Measurements from ENCODE around the gene ZNF385C. TPM values are rescaled to one million over a fixed set of nuclear protein-coding genes. Genes with fewer than 3 reads are reported as not detected.

Gene ZNF385C
- polyA plus RNA-seq, 2 of the 4 experiments (the other 2 are of a cell fraction): 0.13 to 0.61 TPM

- Histone ChIP-seq H3K4me1 (no peaks in the 10 kb centered on the region; the same call in 2 of the 3 replicates), H3K4me3 (no peak overlapping the region), H3K9me3 (no peaks in the 10 kb centered on the region), H3K27ac (no peak overlapping the region), H3K4me2 (no peak overlapping the region)
- no peak for DNase-seq (ENCODE audit: low read depth in 1 of 2, low spot score in 1 of 2)
- ChIA-PET CTCF (interaction anchor here (0.8 to 16.9 kb wide), 11 partner anchors 9 to 102 kb away, joined by 3 to 454 read pairs (median 13); partner anchors contain the start of genes DHX58, KAT2A, NKIRAS2 and ZNF385C), POLR2A (interaction anchor here (0.6 kb wide), 1 partner anchor 38 kb away, joined by 4 read pairs; no protein-coding TSS in a partner anchor)
- TF ChIP-seq RNF2 (IDR thresholded peaks at IDR 0.05; ENCODE audit: borderline replicate concordance, low read depth): no peak
- TF ChIP-seq RAD21 (conservative IDR thresholded peaks at IDR 0.05 in 1 of 2, IDR thresholded peaks at IDR 0.05 in 1 of 2): no peak
- TF ChIP-seq HOXA7 (CRISPR knock-in tag; IDR thresholded peaks at IDR 0.05): no peak
- TF ChIP-seq RARB (CRISPR knock-in tag; IDR thresholded peaks at IDR 0.05): no peak
- no peak for TF ChIP-seq NR3C1 (IDR thresholded peaks at IDR 0.05)
- TF ChIP-seq HES2 (IDR thresholded peaks at IDR 0.05): no peak
- no peak for TF ChIP-seq KDM5A (IDR thresholded peaks at IDR 0.05)
- no peak for TF ChIP-seq CBX2 (IDR thresholded peaks at IDR 0.05; ENCODE audit: borderline replicate concordance, low read depth)
- no peak for TF ChIP-seq ZFP36 (IDR thresholded peaks at IDR 0.05; ENCODE audit: borderline replicate concordance, partially characterized antibody)
- no peak for TF ChIP-seq BCL3 (IDR thresholded peaks at IDR 0.05)
- no peak for TF ChIP-seq POLR2AphosphoS2 (conservative IDR thresholded peaks at IDR 0.05; ENCODE audit: low read length)
- no peak for TF ChIP-seq MYC (IDR thresholded peaks at IDR 0.05; ENCODE audit: borderline replicate concordance, low read length)
- no peak for TF ChIP-seq HOXB5 (CRISPR knock-in tag; IDR thresholded peaks at IDR 0.05)
- no peak for TF ChIP-seq TP53 (CRISPR knock-in tag; IDR thresholded peaks at IDR 0.05)
- TF ChIP-seq JUN (IDR thresholded peaks at IDR 0.05): no peak
- TF ChIP-seq EHMT2 (IDR thresholded peaks at IDR 0.05; ENCODE audit: low read depth): no peak
- no peak for TF ChIP-seq HMGXB4 (CRISPR knock-in tag; IDR thresholded peaks at IDR 0.05; ENCODE audit: borderline replicate concordance)
- no peak for TF ChIP-seq ZC3H11A (IDR thresholded peaks at IDR 0.05)
- TF ChIP-seq NFE2L2 (conservative IDR thresholded peaks at IDR 0.05; ENCODE audit: low read length): no peak
- WGBS (ENCODE audit: missing lambda C conversion rate): 64% methylated on average over 2 of the region's 2 CpGs
- no peak for FAIRE-seq
- no peak for ATAC-seq
Observed at GRCh38 chr17:42065201-42065600, 33.1 kb downstream of the ZNF385C start.

- 71% methylated on average over 9 of the region's 14 CpGs for WGBS (ENCODE audit: missing lambda C conversion rate)
Observed at GRCh38 chr17:42062681-42063080, 35.6 kb downstream of the ZNF385C start.

More at GRCh38 chr17:42062681-42063080, 35.6 kb downstream of the ZNF385C start:
- DNase-seq (ENCODE audit: low read depth in 1 of 2, low spot score in 1 of 2) (no peak), FAIRE-seq (no peak), ATAC-seq (no peak)
- ChIA-PET POLR2A (no interaction called here), CTCF (interaction anchor here (0.6 to 16.9 kb wide), 5 partner anchors 9 to 99 kb away, joined by 3 to 454 read pairs (median 3); partner anchors contain the start of genes DHX58, KAT2A, NKIRAS2 and ZNF385C)
- no peak overlapping the region for H3K4me2 ChIP-seq
- no peaks in the 10 kb centered on the region for H3K9me3 ChIP-seq
- no peak overlapping the region for H3K27ac ChIP-seq
- TF ChIP-seq HES2 (IDR thresholded peaks at IDR 0.05) (no peak), POLR2A (IDR thresholded peaks at IDR 0.05; ENCODE audit: low read length) (no peak), BHLHE40 (IDR thresholded peaks at IDR 0.05; ENCODE audit: low read depth, low read length) (no peak), ESRRA (IDR thresholded peaks at IDR 0.05; ENCODE audit: borderline replicate concordance, low read length) (no peak), CBX8 (IDR thresholded peaks at IDR 0.05) (no peak), HOXB5 (CRISPR knock-in tag; IDR thresholded peaks at IDR 0.05) (no peak), ELK1 (IDR thresholded peaks at IDR 0.05; ENCODE audit: low read depth, low read length) (no peak), NFE2L2 (conservative IDR thresholded peaks at IDR 0.05; ENCODE audit: low read length) (no peak), ZNF302 (CRISPR knock-in tag; IDR thresholded peaks at IDR 0.05) (no peak), EHF (CRISPR knock-in tag; IDR thresholded peaks at IDR 0.05) (no peak), KDM5A (IDR thresholded peaks at IDR 0.05) (no peak)
- no peak overlapping the region for H3K4me3 ChIP-seq
- H3K4me1 ChIP-seq: no peaks in the 10 kb centered on the region; the same call in 2 of the 3 replicates
